Tibial nerve (tissue), 4 donors: ENCODE data around the gene KCNH1. TPM values are rescaled to one million over a fixed set of nuclear protein-coding genes. Genes with fewer than 3 reads are reported as not detected.

Experiments used
- DNase-seq, 2 donors: peaks; one replicate each; pipeline ENCODE4 v3.0.0-alpha.2; 2019; ENCODE audit warnings: low spot score in 2 of 2
- H3K27ac ChIP-seq, 4 donors: fragments of 200-600 bp; sonication (generic) in 3 of 4; one replicate each; pipeline ENCODE4 v1.5.1; 2017 to 2019; ENCODE audit warnings: mild to moderate bottlenecking in 1 of 4
- H3K27me3 ChIP-seq, 2 donors: fragments of 200-600 bp; sonication (generic) in 1 of 2; one replicate each; pipeline versions ENCODE4 v1.5.1 to v1.6.0; 2017 to 2019
- H3K36me3 ChIP-seq, 3 donors: fragments of 200-600 bp; sonication (generic); one replicate each; pipeline ENCODE4 v1.5.1; 2018 to 2019
- H3K4me1 ChIP-seq, 4 donors: fragments of 200-600 bp; sonication (generic) in 3 of 4; one replicate each; pipeline ENCODE4 v1.5.1; 2017 to 2019
- H3K4me3 ChIP-seq, 4 donors: fragments of 200-600 bp; sonication (generic) in 3 of 4; one replicate each; pipeline ENCODE4 v1.5.1; 2017 to 2019; ENCODE audit warnings: mild to moderate bottlenecking in 1 of 4, moderate library complexity in 1 of 4
- H3K9me3 ChIP-seq, 4 donors: fragments of 200-600 bp; sonication (generic) in 3 of 4; one replicate each; pipeline ENCODE4 v1.5.1; 2017 to 2019
- CTCF ChIP-seq, 5 experiments: fragments of 200-600 bp in 3 of 5; fragments of 450-650 bp in 2 of 5; sonication (generic) in 3 of 5; IDR thresholded peaks; one replicate each; pipeline ENCODE4 v1.5.1; 2016 to 2019; ENCODE audit warnings: antibody characterized with exemption in 5 of 5, mild to moderate bottlenecking in 3 of 5, moderate library complexity in 2 of 5
- EP300 ChIP-seq, 2 donors: sonication (generic); formaldehyde crosslinking; IDR thresholded peaks; one replicate each; pipeline ENCODE4 v1.6.1; 2017; ENCODE audit warnings: antibody characterized with exemption in 2 of 2, mild to moderate bottlenecking in 1 of 2
- POLR2A ChIP-seq, 2 donors: fragments of 450-650 bp; IDR thresholded peaks; one replicate each; pipeline ENCODE4 v1.6.1; 2017; ENCODE audit warnings: antibody characterized with exemption in 2 of 2, mild to moderate bottlenecking in 2 of 2, moderate library complexity in 2 of 2
- WGBS, 2 donors: methylation state at CpG; one replicate each; pipeline ENCODE4 v1.1.5; 2018; 5-methylcytosine and 5-hydroxymethylcytosine counted together
- total RNA-seq, 4 donors: library from RNA; depleted of rRNA; stranded (reverse); fragments of >200 nt; gene quantifications; one replicate each; pipeline ENCODE4 v1.1.0, GENCODE V29; 2016

The KCNH1 gene
- total RNA-seq, 4 donors from 2014 or later: 1.9 to 10.0 (median 3.6) TPM

- TF ChIP-seq CTCF (IDR thresholded peaks at IDR 0.05) (no peak), POLR2A (IDR thresholded peaks at IDR 0.05) (no peak), EP300 (IDR thresholded peaks at IDR 0.05) (no peak)
Observed at GRCh38 chr1:210786546-210786945, 347.4 kb downstream of the KCNH1 start.

GRCh38 chr1:210783925-210784324, 350.0 kb downstream of the KCNH1 start:
- DNase-seq: no peak

More at GRCh38 chr1:210786546-210786945, 347.4 kb downstream of the KCNH1 start:
- H3K4me1 ChIP-seq: no peaks in the 10 kb centered on the region
- no peak for DNase-seq
- H3K9me3 ChIP-seq: no peaks in the 10 kb centered on the region
- no peak overlapping the region for H3K27ac ChIP-seq
- no peak overlapping the region for H3K4me3 ChIP-seq
- no peaks in the 10 kb centered on the region for H3K27me3 ChIP-seq
- WGBS, 2 donors: 71 to 74% methylated on average over 1 of the region's 1 CpG
- H3K36me3 ChIP-seq: no peaks in the 10 kb centered on the region

GRCh38 chr1:210781652-210782051, 352.3 kb downstream of the KCNH1 start:
- 47 to 78% methylated on average over 5 of the region's 5 CpGs for WGBS, 2 donors
- H3K27me3 ChIP-seq: no peaks in the 10 kb centered on the region
- H3K36me3 ChIP-seq: no peaks in the 10 kb centered on the region
- no peak for DNase-seq
- TF ChIP-seq POLR2A (IDR thresholded peaks at IDR 0.05) (no peak), EP300 (IDR thresholded peaks at IDR 0.05) (no peak), CTCF (IDR thresholded peaks at IDR 0.05) (no peak)
- no peak overlapping the region for H3K27ac ChIP-seq
- H3K4me1 ChIP-seq: peaks cover 0 to 3% (median 0%) of the 10 kb centered on the region in 4 donors
- no peaks in the 10 kb centered on the region for H3K9me3 ChIP-seq
- H3K4me3 ChIP-seq: no peak overlapping the region

More at GRCh38 chr1:210783925-210784324, 350.0 kb downstream of the KCNH1 start:
- H3K4me1 ChIP-seq: peaks cover 0 to 3% (median 0%) of the 10 kb centered on the region in 4 donors
- H3K9me3 ChIP-seq: no peaks in the 10 kb centered on the region
- H3K27me3 ChIP-seq: no peaks in the 10 kb centered on the region
- no peak overlapping the region for H3K27ac ChIP-seq
- H3K36me3 ChIP-seq: no peaks in the 10 kb centered on the region
- 69 to 89% methylated on average over 1 of the region's 1 CpG for WGBS, 2 donors
- no peak overlapping the region for H3K4me3 ChIP-seq
- TF ChIP-seq CTCF (IDR thresholded peaks at IDR 0.05): no peak
- TF ChIP-seq POLR2A (IDR thresholded peaks at IDR 0.05): no peak
- TF ChIP-seq EP300 (IDR thresholded peaks at IDR 0.05): no peak

GRCh38 chr1:210779269-210779668, 354.7 kb downstream of the KCNH1 start:
- Histone ChIP-seq H3K9me3 (no peaks in the 10 kb centered on the region), H3K27ac (no peak overlapping the region), H3K27me3 (no peaks in the 10 kb centered on the region), H3K4me1 (peaks cover 0 to 3% (median 0%) of the 10 kb centered on the region in 4 donors), H3K36me3 (no peaks in the 10 kb centered on the region), H3K4me3 (no peak overlapping the region)
- 18 to 23% methylated on average over 3 of the region's 3 CpGs for WGBS, 2 donors
- no peak for TF ChIP-seq POLR2A (IDR thresholded peaks at IDR 0.05)
- no peak for TF ChIP-seq CTCF (IDR thresholded peaks at IDR 0.05)
- TF ChIP-seq EP300 (IDR thresholded peaks at IDR 0.05): no peak
- no peak for DNase-seq

- no peaks in the 10 kb centered on the region for H3K27me3 ChIP-seq
- H3K4me3 ChIP-seq: no peak overlapping the region
- H3K27ac ChIP-seq: no peak overlapping the region
- no peaks in the 10 kb centered on the region for H3K9me3 ChIP-seq
- DNase-seq: no peak
- no peak for TF ChIP-seq EP300 (IDR thresholded peaks at IDR 0.05)
- WGBS, 2 donors: 77 to 86% methylated on average over 2 of the region's 2 CpGs
- peaks cover 0 to 3% (median 0%) of the 10 kb centered on the region in 4 donors for H3K4me1 ChIP-seq
- H3K36me3 ChIP-seq: no peaks in the 10 kb centered on the region
Observed at GRCh38 chr1:210777914-210778313, 356.0 kb downstream of the KCNH1 start.

GRCh38 chr1:210776712-210777111, 357.2 kb downstream of the KCNH1 start:
- no peak for DNase-seq
- 67 to 82% methylated on average over 3 of the region's 3 CpGs for WGBS, 2 donors
- H3K36me3 ChIP-seq: no peaks in the 10 kb centered on the region
- no peaks in the 10 kb centered on the region for H3K9me3 ChIP-seq
- H3K4me3 ChIP-seq: no peak overlapping the region
- no peaks in the 10 kb centered on the region for H3K27me3 ChIP-seq
- no peak overlapping the region for H3K27ac ChIP-seq
- peaks cover 0 to 3% (median 0%) of the 10 kb centered on the region in 4 donors for H3K4me1 ChIP-seq
- TF ChIP-seq EP300 (IDR thresholded peaks at IDR 0.05): no peak
- TF ChIP-seq CTCF (IDR thresholded peaks at IDR 0.05): no peak
- no peak for TF ChIP-seq POLR2A (IDR thresholded peaks at IDR 0.05)
